GM10248 (cell line): ENCODE results near the gene SSR2.

Source experiments
- CTCF ChIA-PET: fragments of 300-600 bp; sonication (Branson Sonifier 250); formaldehyde crosslinking; extraction: SDS; loops from one replicate; lab custom pipeline; 2021; ENCODE audit warnings: antibody characterized with exemption; lab: Yijun Ruan, JAX
- POLR2A ChIA-PET: fragments of 350-650 bp; sonication (Branson Sonifier 250); formaldehyde crosslinking; extraction: SDS; loops from one replicate; lab custom pipeline; 2020; ENCODE audit warnings: antibody characterized with exemption; lab: Yijun Ruan, JAX
- DNase-seq: peaks from one replicate; pipeline ENCODE4 v3.0.0; 2012; ENCODE audit errors: extremely low spot score
- CTCF ChIP-seq: IDR thresholded peaks from 2 replicates; pipeline ENCODE4 v1.5.1; 2012; ENCODE audit warnings: mild to moderate bottlenecking, low read depth; ENCODE audit errors: extremely low read depth, missing control alignments, control extremely low read depth

SSR2 gene

GRCh38 chr1:156020293-156021092, at the start of gene SSR2:
SSR2 (minus strand) TSS chr1:156020951; CDS start chr1:156020167, 784 bp downstream.
- ChIA-PET CTCF (interaction anchor here (0.9 to 1.2 kb wide), 5 partner anchors 31 to 46 kb away, joined by 3 to 6 read pairs (median 4); partner anchors contain the start of genes ARHGEF2, LAMTOR2 and UBQLN4), POLR2A (interaction anchor here (0.6 kb wide), 1 partner anchor 48 kb away, joined by 3 read pairs; no protein-coding TSS in a partner anchor)
- peak; percentile 97 for DNase-seq
- no peak for TF ChIP-seq CTCF

DNA sequence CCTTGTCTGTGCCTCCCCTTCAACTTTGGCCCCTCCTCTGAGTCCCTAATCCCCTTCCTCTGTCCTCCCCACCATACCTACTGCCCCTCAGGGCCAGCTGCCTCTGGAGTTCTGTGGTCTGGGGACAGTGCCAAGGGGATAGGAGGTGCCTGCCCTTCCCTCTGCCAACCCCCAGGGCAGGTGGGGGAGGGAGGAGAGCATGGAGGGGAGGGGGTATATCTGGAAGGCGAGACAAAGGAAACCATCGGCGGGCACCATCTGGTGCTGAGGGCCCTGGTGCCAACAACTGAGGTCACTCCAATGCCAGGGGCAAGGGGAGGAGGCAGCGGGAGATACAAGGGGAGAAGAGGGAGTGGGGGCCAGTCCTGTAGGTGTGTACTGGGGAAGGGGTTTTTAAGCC, 49.8 kb upstream of the SSR2 start:
- ChIA-PET CTCF (no interaction called here), POLR2A (no interaction called here)
- no peak for DNase-seq

GRCh38 chr1:156069490-156070455, 49.0 kb upstream of the SSR2 start:
- CTCF ChIA-PET, result interaction anchor here (1.0 kb wide), 1 partner anchor 27 kb away, joined by 3 read pairs; no protein-coding TSS in a partner anchor
- TF ChIP-seq CTCF, result no peak
- POLR2A ChIA-PET, result no interaction called here
- no peak for DNase-seq

More for the DNA sequence above, 49.8 kb upstream of the SSR2 start:
- no peak for TF ChIP-seq CTCF

- DNase-seq, result no peak
- TF ChIP-seq CTCF, result no peak
- CTCF ChIA-PET, result interaction anchor here (0.7 to 3.2 kb wide), 33 partner anchors 10 to 860 kb away, joined by 3 to 27 read pairs (median 6); partner anchors contain the start of genes KHDC4, LAMTOR2, MEX3A and SEMA4A
- POLR2A ChIA-PET, result interaction anchor here (0.6 kb wide), 1 partner anchor 792 kb away, joined by 4 read pairs; no protein-coding TSS in a partner anchor
Observed at GRCh38 chr1:156067262-156067661, 46.5 kb upstream of the SSR2 start.

GRCh38 chr1:156065871-156066270, 45.1 kb upstream of the SSR2 start:
- ChIA-PET POLR2A (interaction anchor here (0.5 kb wide), 1 partner anchor 50 kb away, joined by 3 read pairs; no protein-coding TSS in a partner anchor), CTCF (interaction anchor here (0.7 to 3.5 kb wide), 56 partner anchors 8 to 815 kb away, joined by 3 to 27 read pairs (median 4); partner anchors contain the start of genes KHDC4, LAMTOR2, MEX3A and SSR2)
- no peak for TF ChIP-seq CTCF
- no peak for DNase-seq

DNA sequence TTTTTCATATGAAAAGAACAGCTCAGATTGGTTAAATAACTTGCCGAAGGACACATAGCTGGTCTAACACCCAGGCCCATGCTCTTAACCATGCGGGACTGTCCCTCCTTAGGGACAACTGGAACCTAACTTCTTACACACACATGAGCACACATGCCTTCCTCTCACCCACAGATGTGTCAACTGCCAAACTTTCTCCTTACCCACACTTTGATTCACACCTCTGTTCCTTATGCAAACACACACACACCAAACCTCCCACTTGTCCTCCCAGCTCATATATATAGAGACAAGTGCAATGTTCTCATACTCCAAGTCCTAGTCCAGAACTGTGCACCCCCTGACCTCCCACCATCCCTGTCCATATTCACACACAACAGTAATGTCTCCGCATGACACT, 44.5 kb upstream of the SSR2 start:
- ChIA-PET POLR2A (interaction anchor here (1.0 kb wide), 1 partner anchor 133 kb away, joined by 3 read pairs; no protein-coding TSS in a partner anchor), CTCF (interaction anchor here (0.9 to 3.5 kb wide), 25 partner anchors 8 to 815 kb away, joined by 3 to 27 read pairs (median 6); partner anchors contain the start of genes KHDC4, LAMTOR2, MEX3A and SSR2)
- no peak for TF ChIP-seq CTCF
- DNase-seq, result no peak
